ENCODE results near the gene PANK4.

DNA sequence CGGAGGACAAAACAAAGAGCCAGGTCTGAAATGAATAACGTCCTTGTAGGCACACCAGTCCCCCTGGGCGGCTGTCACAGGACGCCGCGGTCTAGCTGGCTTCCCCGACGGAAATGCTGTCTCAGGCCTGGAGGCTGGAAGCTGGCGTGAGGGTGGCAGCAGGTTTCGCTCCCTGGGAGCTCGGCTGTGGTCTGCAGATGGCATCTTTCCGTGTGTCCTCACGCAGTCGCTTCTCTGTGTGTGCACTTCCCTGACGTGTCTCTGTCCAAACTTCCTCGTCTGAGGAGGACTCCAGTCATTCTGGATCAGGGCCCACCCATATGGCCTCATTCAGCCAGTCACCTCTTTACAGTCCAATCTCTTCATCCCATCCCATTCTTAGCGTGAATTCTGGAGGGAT lies 43.9 kb upstream of the PANK4 start:
- no peak for TF ChIP-seq POLR2AphosphoS5 (IDR thresholded peaks at IDR 0.05)
- TF ChIP-seq, protein P1, sequence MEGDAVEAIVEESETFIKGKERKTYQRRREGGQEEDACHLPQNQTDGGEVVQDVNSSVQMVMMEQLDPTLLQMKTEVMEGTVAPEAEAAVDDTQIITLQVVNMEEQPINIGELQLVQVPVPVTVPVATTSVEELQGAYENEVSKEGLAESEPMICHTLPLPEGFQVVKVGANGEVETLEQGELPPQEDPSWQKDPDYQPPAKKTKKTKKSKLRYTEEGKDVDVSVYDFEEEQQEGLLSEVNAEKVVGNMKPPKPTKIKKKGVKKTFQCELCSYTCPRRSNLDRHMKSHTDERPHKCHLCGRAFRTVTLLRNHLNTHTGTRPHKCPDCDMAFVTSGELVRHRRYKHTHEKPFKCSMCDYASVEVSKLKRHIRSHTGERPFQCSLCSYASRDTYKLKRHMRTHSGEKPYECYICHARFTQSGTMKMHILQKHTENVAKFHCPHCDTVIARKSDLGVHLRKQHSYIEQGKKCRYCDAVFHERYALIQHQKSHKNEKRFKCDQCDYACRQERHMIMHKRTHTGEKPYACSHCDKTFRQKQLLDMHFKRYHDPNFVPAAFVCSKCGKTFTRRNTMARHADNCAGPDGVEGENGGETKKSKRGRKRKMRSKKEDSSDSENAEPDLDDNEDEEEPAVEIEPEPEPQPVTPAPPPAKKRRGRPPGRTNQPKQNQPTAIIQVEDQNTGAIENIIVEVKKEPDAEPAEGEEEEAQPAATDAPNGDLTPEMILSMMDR (IDR thresholded peaks at IDR 0.05): no peak
